HepG2 (cell line): ENCODE data around the gene DNMT3A. TPM values are rescaled to one million over a fixed set of nuclear protein-coding genes. Genes with fewer than 3 reads are reported as not detected.
A peak's percentile ranks its signal among the peaks of the same experiment; 100 is the strongest.

ENCODE experiments used
- ATAC-seq: fragments of 200-7000 bp; cut with Tn5 transposase; 3 replicates; pipeline ENCODE4 v1.9.1; 2020; ENCODE audit warnings: mild to moderate bottlenecking, moderate library complexity
- BruUV-seq: library from RNA; stranded (reverse); fragments of 400-500 nt; replicated peaks from 2 replicates; lab custom pipeline; 2021; lab: Mats Ljungman, UMichigan
- CTCF ChIA-PET: fragments of 300-600 bp; formaldehyde crosslinking; extraction: SDS; loops from one replicate; lab custom pipeline; 2021; ENCODE audit warnings: low total read pairs, inconsistent platforms, low intra/inter-chr PET ratio; lab: Yijun Ruan, JAX
- POLR2A ChIA-PET: fragments of 350-600 bp; sonication (Branson Sonifier 250); formaldehyde crosslinking; loops from one replicate; lab custom pipeline; 2020; ENCODE audit warnings: antibody characterized with exemption, inconsistent platforms; lab: Yijun Ruan, JAX
- DNase-seq: peaks from one replicate; pipeline ENCODE4 v3.0.0-alpha.2; 2015; ENCODE audit warnings: low spot score
- FAIRE-seq: peaks from 3 replicates; lab custom pipeline; 2011; peaks lifted over from hg19 to GRCh38; lab: Jason Lieb, UNC
- H2AFZ ChIP-seq: one replicate; pipeline ENCODE4 v1.6.1; 2011; ENCODE audit warnings: low read length, inconsistent platforms
- H3K27ac ChIP-seq: fragments of 300-600 bp; 3 replicates; pipeline ENCODE4 v1.8.0; 2011; ENCODE audit warnings: mixed run types, mild to moderate bottlenecking, mixed read lengths, low read length, inconsistent platforms; ENCODE audit not compliant: insufficient read depth; ENCODE audit errors: extremely low read length
- H3K27me3 ChIP-seq, 2 experiments: fragments of 200-600 bp in 1 of 2; 2 replicates in 1 of 2; 3 replicates in 1 of 2; pipeline versions ENCODE4 v1.6.0 to v1.8.0; 2011; ENCODE audit warnings: low read length in 2 of 2, mild to moderate bottlenecking in 2 of 2, moderate library complexity in 2 of 2, inconsistent platforms in 1 of 2; ENCODE audit not compliant: insufficient read depth in 2 of 2, control insufficient read depth in 1 of 2
- H3K36me3 ChIP-seq, 2 experiments: fragments of 200-600 bp in 1 of 2; replicated peaks in 1 of 2; 2 replicates in 1 of 2; 3 replicates in 1 of 2; pipeline versions ENCODE4 v1.5.1 to v1.8.0; 2011; ENCODE audit warnings: low read length in 2 of 2, inconsistent platforms in 1 of 2; ENCODE audit not compliant: insufficient read depth in 2 of 2, control insufficient read depth in 1 of 2
- H3K4me1 ChIP-seq: 2 replicates; pipeline ENCODE4 v1.5.1; 2012; ENCODE audit warnings: low read length, inconsistent platforms; ENCODE audit not compliant: insufficient read depth
- H3K4me2 ChIP-seq: 2 replicates; pipeline ENCODE4 v1.6.0; 2011; ENCODE audit warnings: low read depth, low read length, inconsistent platforms
- H3K4me3 ChIP-seq, 3 experiments: fragments of 200-600 bp in 1 of 3; sonication (generic), shearing (Covaris generic) in 1 of 3; replicated peaks in 1 of 3; 2 replicates each; pipeline ENCODE4 v1.5.1; 2011 to 2016; ENCODE audit warnings: low read length in 3 of 3, inconsistent platforms in 2 of 3, low read depth in 2 of 3, mild to moderate bottlenecking in 2 of 3, control low read depth in 1 of 3, mixed read lengths in 1 of 3; ENCODE audit not compliant: insufficient read depth in 1 of 3
- H3K79me2 ChIP-seq: one replicate; pipeline ENCODE4 v1.6.1; 2011; ENCODE audit warnings: low read length, inconsistent platforms; ENCODE audit not compliant: insufficient read depth
- H3K9ac ChIP-seq: 2 replicates; pipeline ENCODE4 v1.6.0; 2011; ENCODE audit warnings: mild to moderate bottlenecking, low read depth, low read length, inconsistent platforms; ENCODE audit not compliant: insufficient read depth
- H3K9me3 ChIP-seq: 2 replicates; pipeline ENCODE4 v1.5.1; 2012; ENCODE audit warnings: mild to moderate bottlenecking, low read length
- H4K20me1 ChIP-seq: 2 replicates; pipeline ENCODE4 v1.6.0; 2011; ENCODE audit warnings: inconsistent platforms, mild to moderate bottlenecking, low read length, moderate library complexity; ENCODE audit not compliant: insufficient read depth
- FOXC1 ChIP-seq: sonication (generic); formaldehyde crosslinking; IDR thresholded peaks from 2 replicates; pipeline ENCODE4 v1.8.0; 2022; ENCODE audit warnings: mild to moderate bottlenecking, missing genetic modification reagents, borderline replicate concordance
- GATAD1 ChIP-seq: IDR thresholded peaks from 2 replicates; pipeline ENCODE4 v1.6.1; 2016; ENCODE audit warnings: missing genetic modification reagents, missing compliant biosample characterization
- HOXD1 ChIP-seq: sonication (generic); formaldehyde crosslinking; IDR thresholded peaks from 2 replicates; pipeline ENCODE4 v1.5.0; 2020; ENCODE audit warnings: missing genetic modification reagents
- PHF21A ChIP-seq: sonication (generic); formaldehyde crosslinking; IDR thresholded peaks from 2 replicates; pipeline ENCODE4 v1.5.0; 2020; ENCODE audit warnings: mild to moderate bottlenecking, missing genetic modification reagents
- ZNF143 ChIP-seq: sonication (generic); formaldehyde crosslinking; IDR thresholded peaks from 2 replicates; pipeline ENCODE4 v1.4.0; 2020; ENCODE audit warnings: missing genetic modification reagents
- ZNF563 ChIP-seq: sonication (generic); formaldehyde crosslinking; IDR thresholded peaks from 2 replicates; pipeline ENCODE4 v1.8.0; 2022; ENCODE audit warnings: mild to moderate bottlenecking, moderate library complexity, missing genetic modification reagents
- WGBS: methylation state at CpG from one replicate; pipeline ENCODE4 v1.1.6; 2017; ENCODE audit warnings: low lambda C conversion rate; 5-methylcytosine and 5-hydroxymethylcytosine counted together
- in situ Hi-C: cut with HindIII; loops from 2 replicates; pipeline ENCODE4 v1.10.0; 2017; ENCODE audit warnings: low pct_unique_long_range_greater_than_20kb; ENCODE audit not compliant: extremely low pct_ligation_motif_present
- intact Hi-C: fragments of 100-400 bp; cut with micrococcal nuclease; formaldehyde crosslinking; loops from one replicate; pipeline ENCODE4 v1.10.0; 2022; ENCODE audit not compliant: unreplicated experiment
- polyA plus RNA-seq, 8 experiments: library from polyadenylated mRNA; depleted of rRNA in 3 of 8; stranded (reverse) in 7 of 8; unstranded in 1 of 8; fragments of >200 nt; fragmentation: Illumina TruSeq in 4 of 8; extraction: Trizol in 4 of 8; gene quantifications; 2 replicates each; pipeline versions ENCODE4 v1.2.1 to v1.2.3, GENCODE V29; 2011 to 2016; ENCODE audit warnings: low read depth in 4 of 8, missing spikeins in 1 of 8, mixed read lengths in 1 of 8; ENCODE audit not compliant: insufficient read depth in 1 of 8
- total RNA-seq, 5 experiments: library from RNA; depleted of rRNA; stranded (reverse); fragments of >200 nt; fragmentation: Illumina TruSeq; extraction: Trizol; gene quantifications; 2 replicates each; pipeline ENCODE4 v1.2.3, GENCODE V29; 2016; ENCODE audit warnings: low read depth in 1 of 5
- TF ChIP-seq, protein P1 (sequence below): sonication (generic); formaldehyde crosslinking; conservative IDR thresholded peaks from 2 replicates; pipeline ENCODE4 v1.4.0; 2020; ENCODE audit warnings: missing genetic modification reagents
- TF ChIP-seq, protein P2 (sequence below): sonication (generic); formaldehyde crosslinking; IDR thresholded peaks from 2 replicates; pipeline ENCODE4 v1.4.0; 2020; ENCODE audit warnings: missing genetic modification reagents

The DNMT3A gene
- total and polyA plus RNA-seq, 2 of the 13 experiments (the other 11 are each of a cell fraction or from before 2014, with no cell fraction given), result 14.7 to 29.1 TPM

- TF ChIP-seq FOXC1 (CRISPR knock-in tag) (no peak), ZNF563 (no peak), HOXD1 (CRISPR knock-in tag) (no peak), PHF21A (CRISPR knock-in tag) (no peak), GATAD1 (no peak)
- TF ChIP-seq, protein P1, sequence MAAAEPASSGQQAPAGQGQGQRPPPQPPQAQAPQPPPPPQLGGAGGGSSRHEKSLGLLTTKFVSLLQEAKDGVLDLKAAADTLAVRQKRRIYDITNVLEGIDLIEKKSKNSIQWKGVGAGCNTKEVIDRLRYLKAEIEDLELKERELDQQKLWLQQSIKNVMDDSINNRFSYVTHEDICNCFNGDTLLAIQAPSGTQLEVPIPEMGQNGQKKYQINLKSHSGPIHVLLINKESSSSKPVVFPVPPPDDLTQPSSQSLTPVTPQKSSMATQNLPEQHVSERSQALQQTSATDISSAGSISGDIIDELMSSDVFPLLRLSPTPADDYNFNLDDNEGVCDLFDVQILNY, result no peak
Observed at GRCh38 chr2:25388491-25388890, 46.8 kb upstream of the DNMT3A start (continued).

- POLR2A ChIA-PET, result no interaction called here
- ATAC-seq (no peak), DNase-seq (no peak)
- 92% methylated on average over 17 of the region's 17 CpGs for WGBS
- H3K4me1 ChIP-seq, result no peaks in the 10 kb centered on the region
- H2AFZ ChIP-seq, result no peak overlapping the region
- in situ Hi-C loops, result no loop called here
- no peak overlapping the region for H3K27ac ChIP-seq
- H4K20me1 ChIP-seq, result no peaks in the 10 kb centered on the region
- TF ChIP-seq, protein P2, sequence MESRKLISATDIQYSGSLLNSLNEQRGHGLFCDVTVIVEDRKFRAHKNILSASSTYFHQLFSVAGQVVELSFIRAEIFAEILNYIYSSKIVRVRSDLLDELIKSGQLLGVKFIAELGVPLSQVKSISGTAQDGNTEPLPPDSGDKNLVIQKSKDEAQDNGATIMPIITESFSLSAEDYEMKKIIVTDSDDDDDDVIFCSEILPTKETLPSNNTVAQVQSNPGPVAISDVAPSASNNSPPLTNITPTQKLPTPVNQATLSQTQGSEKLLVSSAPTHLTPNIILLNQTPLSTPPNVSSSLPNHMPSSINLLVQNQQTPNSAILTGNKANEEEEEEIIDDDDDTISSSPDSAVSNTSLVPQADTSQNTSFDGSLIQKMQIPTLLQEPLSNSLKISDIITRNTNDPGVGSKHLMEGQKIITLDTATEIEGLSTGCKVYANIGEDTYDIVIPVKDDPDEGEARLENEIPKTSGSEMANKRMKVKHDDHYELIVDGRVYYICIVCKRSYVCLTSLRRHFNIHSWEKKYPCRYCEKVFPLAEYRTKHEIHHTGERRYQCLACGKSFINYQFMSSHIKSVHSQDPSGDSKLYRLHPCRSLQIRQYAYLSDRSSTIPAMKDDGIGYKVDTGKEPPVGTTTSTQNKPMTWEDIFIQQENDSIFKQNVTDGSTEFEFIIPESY (CRISPR knock-in tag), result 0 out of 2 replicates have a peak, but pooled peaks have one; percentile 30
- TF ChIP-seq ZNF143 (CRISPR knock-in tag), result no peak
- TF ChIP-seq, all 625 proteins: peak for 1
- Histone ChIP-seq H3K79me2 (no peaks in the 10 kb centered on the region), H3K27me3 (no peaks in the 10 kb centered on the region), H3K4me3 (no peak overlapping the region), H3K36me3 (peaks cover 0 to 1% of the 10 kb centered on the region in 2 experiments; a peak in 1 of 5 replicates), H3K9ac (no peak overlapping the region), H3K9me3 (no peaks in the 10 kb centered on the region), H3K4me2 (no peak overlapping the region)
- FAIRE-seq, result no peak
- CTCF ChIA-PET, result no interaction called here
- no TSS peak for BruUV-seq
- intact Hi-C loops, result no loop called here
Observed at GRCh38 chr2:25387876-25388449, 46.2 kb upstream of the DNMT3A start.
